Retinal pigment epithelial cell (primary cell): ENCODE results near the gene NOSIP.

Experiments used
- DNase-seq: peaks from one replicate; pipeline ENCODE4 v3.0.0-alpha.2; 2010; ENCODE audit warnings: low read depth
- H3K4me3 ChIP-seq: 2 replicates; pipeline ENCODE4 v1.5.1; 2011; ENCODE audit warnings: mild to moderate bottlenecking, low read length, control low read depth, moderate library complexity
- TF ChIP-seq, protein P1 (sequence below): conservative IDR thresholded peaks from 2 replicates; pipeline ENCODE4 v1.5.1; 2011; ENCODE audit warnings: low read depth, low read length, control low read depth, inconsistent platforms

The NOSIP gene

GRCh38 chr19:49570138-49570856, 10.1 kb downstream of the NOSIP start:
- TF ChIP-seq, protein P1, sequence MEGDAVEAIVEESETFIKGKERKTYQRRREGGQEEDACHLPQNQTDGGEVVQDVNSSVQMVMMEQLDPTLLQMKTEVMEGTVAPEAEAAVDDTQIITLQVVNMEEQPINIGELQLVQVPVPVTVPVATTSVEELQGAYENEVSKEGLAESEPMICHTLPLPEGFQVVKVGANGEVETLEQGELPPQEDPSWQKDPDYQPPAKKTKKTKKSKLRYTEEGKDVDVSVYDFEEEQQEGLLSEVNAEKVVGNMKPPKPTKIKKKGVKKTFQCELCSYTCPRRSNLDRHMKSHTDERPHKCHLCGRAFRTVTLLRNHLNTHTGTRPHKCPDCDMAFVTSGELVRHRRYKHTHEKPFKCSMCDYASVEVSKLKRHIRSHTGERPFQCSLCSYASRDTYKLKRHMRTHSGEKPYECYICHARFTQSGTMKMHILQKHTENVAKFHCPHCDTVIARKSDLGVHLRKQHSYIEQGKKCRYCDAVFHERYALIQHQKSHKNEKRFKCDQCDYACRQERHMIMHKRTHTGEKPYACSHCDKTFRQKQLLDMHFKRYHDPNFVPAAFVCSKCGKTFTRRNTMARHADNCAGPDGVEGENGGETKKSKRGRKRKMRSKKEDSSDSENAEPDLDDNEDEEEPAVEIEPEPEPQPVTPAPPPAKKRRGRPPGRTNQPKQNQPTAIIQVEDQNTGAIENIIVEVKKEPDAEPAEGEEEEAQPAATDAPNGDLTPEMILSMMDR, result peak; percentile 99
- DNase-seq, result peak; percentile 52
- H3K4me3 ChIP-seq, result no peak overlapping the region

GRCh38 chr19:49567861-49568441, 12.4 kb downstream of the NOSIP start:
- no peak overlapping the region for H3K4me3 ChIP-seq
- no peak for DNase-seq
- TF ChIP-seq, protein P1, result no peak

DNA sequence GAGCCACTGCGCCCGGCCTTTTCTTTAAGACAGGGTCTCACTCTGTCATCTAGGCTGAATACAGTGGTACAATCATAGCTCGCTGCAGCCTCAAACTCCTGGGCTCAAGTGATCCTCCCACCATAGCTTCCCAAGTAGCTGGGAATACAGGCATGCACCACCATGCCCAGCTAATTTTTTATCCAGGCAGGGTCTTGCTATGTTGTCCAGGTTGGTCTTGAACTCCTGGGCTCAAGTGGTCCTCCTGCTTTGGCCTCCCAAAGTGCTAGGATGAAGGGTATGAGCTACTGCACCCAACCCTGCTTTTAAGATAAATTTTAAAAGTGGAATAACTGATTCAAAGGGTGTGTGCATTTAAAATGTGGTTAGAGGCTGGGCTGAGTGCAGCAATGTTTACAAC, 14.1 kb downstream of the NOSIP start:
- H3K4me3 ChIP-seq, result no peak overlapping the region
- TF ChIP-seq, protein P1, result no peak
- no peak for DNase-seq

DNA sequence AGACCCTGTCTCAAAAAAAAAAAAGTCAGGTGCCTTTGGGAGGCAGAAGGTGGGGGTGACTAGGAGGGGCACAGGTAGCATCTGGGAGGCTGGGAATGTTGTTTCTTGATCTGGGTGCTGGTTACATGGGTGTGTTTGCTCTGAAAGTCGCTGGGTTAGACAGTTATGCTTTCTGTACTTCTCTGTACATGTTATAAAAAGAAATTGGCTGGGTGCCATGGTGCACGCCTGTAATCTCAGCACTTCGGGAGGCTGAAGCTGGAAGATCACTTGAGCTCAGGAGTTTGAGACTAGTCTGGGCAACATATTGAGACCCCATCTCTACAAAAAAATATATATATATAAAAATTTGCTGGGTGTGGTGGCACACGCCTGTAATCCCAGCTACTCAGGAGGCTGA, 15.1 kb downstream of the NOSIP start:
- TF ChIP-seq, protein P1, result no peak
- no peak overlapping the region for H3K4me3 ChIP-seq
- DNase-seq, result no peak

DNA sequence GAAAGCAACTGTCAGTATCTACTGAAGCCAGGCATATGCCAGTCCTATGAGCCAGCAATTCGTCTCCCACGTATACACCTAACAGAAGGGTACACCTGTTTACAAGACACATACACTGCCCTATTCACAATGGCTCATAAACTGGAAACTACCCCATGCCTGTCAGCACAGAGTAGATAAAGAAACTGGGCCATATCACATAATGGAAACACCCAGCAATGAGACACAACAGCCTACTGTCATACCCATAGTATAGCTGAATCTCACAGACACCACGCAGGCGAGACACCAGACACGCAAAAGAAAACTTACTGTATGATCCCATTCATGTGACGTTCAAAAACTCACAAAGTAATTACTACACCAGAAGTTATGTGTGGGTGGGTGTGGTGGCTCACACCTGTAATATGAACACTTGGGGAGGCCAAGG, 15.7 kb downstream of the NOSIP start:
- TF ChIP-seq, protein P1, result no peak
- H3K4me3 ChIP-seq, result no peak overlapping the region
- no peak for DNase-seq

DNA sequence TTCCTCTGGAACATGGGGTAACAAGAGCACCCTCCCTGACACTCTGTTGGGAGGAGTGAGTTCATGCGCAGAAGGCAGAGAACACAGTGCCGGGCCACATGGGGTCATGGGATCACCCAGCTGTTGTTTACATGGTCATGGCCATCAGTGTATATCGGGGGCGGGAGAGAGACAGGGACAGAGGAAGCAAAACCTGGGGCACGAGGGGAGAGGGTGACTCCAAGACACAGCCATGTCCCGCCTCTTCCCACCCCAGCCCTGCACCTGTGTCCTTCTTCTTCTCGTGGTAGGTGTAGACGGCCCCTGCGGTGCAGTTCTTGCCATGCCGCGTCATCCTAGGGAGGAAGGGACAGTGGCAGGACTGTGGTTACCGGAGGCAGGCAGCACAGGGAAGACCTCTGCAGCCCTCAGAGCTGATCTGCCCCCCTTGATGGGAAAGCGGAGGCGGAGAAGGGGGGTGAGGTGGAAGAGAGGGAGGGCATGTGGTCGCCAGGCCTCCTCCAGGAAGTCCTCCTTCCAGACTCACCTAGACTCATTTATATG, 19.9 kb downstream of the NOSIP start:
- TF ChIP-seq, protein P1, result no peak
- H3K4me3 ChIP-seq, result no peak overlapping the region
- no peak for DNase-seq

- TF ChIP-seq, protein P1, result no peak
- no peak for DNase-seq
- no peak overlapping the region for H3K4me3 ChIP-seq
Observed at GRCh38 chr19:49559928-49560327, 20.4 kb downstream of the NOSIP start.
